H1 (cell line): ENCODE results near the gene FGGY. TPM values are rescaled to one million over a fixed set of nuclear protein-coding genes. Genes with fewer than 3 reads are reported as not detected.

Experiments
- CTCF ChIA-PET: fragments of 300-600 bp; sonication (Branson Sonifier 250); formaldehyde crosslinking; loops from one replicate; lab custom pipeline; 2021; ENCODE audit not compliant: partially characterized antibody; lab: Charles Lee
- POLR2A ChIA-PET: fragments of 300-600 bp; sonication (Branson Sonifier 250); formaldehyde crosslinking; loops from one replicate; lab custom pipeline; 2021; ENCODE audit warnings: inconsistent platforms; ENCODE audit not compliant: partially characterized antibody; lab: Charles Lee
- DNase-seq, 2 experiments: peaks; one replicate each; pipeline versions ENCODE4 v3.0.0 to v3.0.0-alpha.2; 2010 to 2022; ENCODE audit warnings: low spot score in 2 of 2, low read depth in 1 of 2, mixed read lengths in 1 of 2
- FAIRE-seq: peaks from 2 replicates; lab custom pipeline; 2011; peaks lifted over from hg19 to GRCh38; lab: Jason Lieb, UNC
- H2AFZ ChIP-seq: 2 replicates; pipeline ENCODE4 v1.8.1; 2012; ENCODE audit warnings: low read length, inconsistent platforms
- H2AK5ac ChIP-seq: 2 replicates; pipeline ENCODE4 v1.6.1; 2013; ENCODE audit warnings: low read depth, low read length
- H2BK120ac ChIP-seq: replicated peaks from 2 replicates; pipeline ENCODE3; 2013; ENCODE audit warnings: low read depth, low read length, inconsistent platforms
- H2BK12ac ChIP-seq: 2 replicates; pipeline ENCODE4 v1.6.1; 2013; ENCODE audit warnings: low read depth, low read length
- H2BK15ac ChIP-seq: 2 replicates; pipeline ENCODE4 v1.6.1; 2013; ENCODE audit warnings: low read length
- H2BK20ac ChIP-seq: 2 replicates; pipeline ENCODE4 v1.6.1; 2013; ENCODE audit warnings: low read length
- H2BK5ac ChIP-seq: 2 replicates; pipeline ENCODE4 v1.6.1; 2013; ENCODE audit warnings: low read depth, low read length
- H3K14ac ChIP-seq: 2 replicates; pipeline ENCODE4 v1.6.1; 2013; ENCODE audit warnings: inconsistent platforms; ENCODE audit not compliant: insufficient read length
- H3K18ac ChIP-seq: 2 replicates; pipeline ENCODE4 v1.6.1; 2013; ENCODE audit warnings: low read length; ENCODE audit errors: extremely low read depth
- H3K23ac ChIP-seq: 2 replicates; pipeline ENCODE4 v1.6.1; 2013; ENCODE audit warnings: inconsistent platforms; ENCODE audit not compliant: insufficient read length
- H3K23me2 ChIP-seq: 2 replicates; pipeline ENCODE4 v1.6.1; 2013; ENCODE audit warnings: low read depth, low read length
- H3K27ac ChIP-seq: 2 replicates; pipeline ENCODE4 v1.6.1; 2011; ENCODE audit warnings: low read depth, low read length, inconsistent platforms
- H3K27me3 ChIP-seq, 4 experiments: replicated peaks in 1 of 4; 1 replicate in 1 of 4; 2 replicates in 3 of 4; pipeline versions ENCODE4 v1.6.1 to v1.8.1; 2011 to 2013; ENCODE audit warnings: low read length in 3 of 4, mild to moderate bottlenecking in 3 of 4, inconsistent platforms in 2 of 4, mixed read lengths in 2 of 4, moderate library complexity in 1 of 4; ENCODE audit not compliant: control insufficient read depth in 3 of 4, insufficient read depth in 3 of 4; ENCODE audit errors: extremely low read depth in 1 of 4
- H3K36me3 ChIP-seq, 4 experiments: 2 replicates each; pipeline versions ENCODE4 v1.6.1 to v1.8.1; 2011 to 2013; ENCODE audit warnings: mild to moderate bottlenecking in 4 of 4, low read length in 3 of 4, moderate library complexity in 2 of 4, control low read depth in 1 of 4, inconsistent platforms in 1 of 4; ENCODE audit not compliant: insufficient read depth in 4 of 4, control insufficient read depth in 2 of 4
- H3K4ac ChIP-seq: replicated peaks from 2 replicates; pipeline ENCODE3; 2013; ENCODE audit warnings: low read length, low read depth, mixed read lengths, inconsistent platforms; ENCODE audit not compliant: insufficient read length
- H3K4me1 ChIP-seq, 4 experiments: replicated peaks in 1 of 4; 1 replicate in 1 of 4; 2 replicates in 3 of 4; pipeline versions ENCODE4 v1.6.1 to v1.8.1; 2011 to 2013; ENCODE audit warnings: low read length in 3 of 4, inconsistent platforms in 2 of 4, mixed read lengths in 1 of 4; ENCODE audit not compliant: insufficient read depth in 4 of 4, control insufficient read depth in 3 of 4
- H3K4me2 ChIP-seq, 2 experiments: 2 replicates each; pipeline versions ENCODE4 v1.6.1 to v1.8.1; 2011 to 2013; ENCODE audit warnings: low read depth in 2 of 2, low read length in 2 of 2, control low read depth in 1 of 2, inconsistent platforms in 1 of 2, mild to moderate bottlenecking in 1 of 2; ENCODE audit not compliant: insufficient read depth in 1 of 2
- H3K4me3 ChIP-seq, 4 experiments: fragments of 200-600, 300-600 bp in 1 of 4; sonication (generic), shearing (Covaris generic), sonication (Bioruptor Twin) in 1 of 4; 2 replicates each; pipeline versions ENCODE4 v1.5.1 to v1.8.1; 2011 to 2016; ENCODE audit warnings: low read length in 4 of 4, low read depth in 3 of 4, control low read depth in 2 of 4, inconsistent platforms in 2 of 4, mild to moderate bottlenecking in 2 of 4, mixed read lengths in 1 of 4, moderate library complexity in 1 of 4; ENCODE audit not compliant: insufficient read depth in 2 of 4; ENCODE audit errors: extremely low read depth in 1 of 4
- H3K56ac ChIP-seq: replicated peaks from 2 replicates; pipeline ENCODE3; 2013; ENCODE audit warnings: low read depth, mild to moderate bottlenecking, mixed read lengths, low read length, inconsistent platforms; ENCODE audit not compliant: insufficient read length
- H3K79me1 ChIP-seq: 2 replicates; pipeline ENCODE4 v1.6.1; 2013; ENCODE audit warnings: low read depth, low read length, control low read depth
- H3K79me2 ChIP-seq, 2 experiments: 2 replicates each; pipeline versions ENCODE4 v1.6.1 to v1.8.1; 2012 to 2013; ENCODE audit warnings: low read length in 2 of 2, mild to moderate bottlenecking in 2 of 2, inconsistent platforms in 1 of 2; ENCODE audit not compliant: insufficient read depth in 2 of 2, control insufficient read depth in 1 of 2
- H3K9ac ChIP-seq, 4 experiments: replicated peaks in 1 of 4; 1 replicate in 1 of 4; 2 replicates in 3 of 4; pipeline versions ENCODE4 v1.6.1 to v1.8.1; 2011 to 2013; ENCODE audit warnings: low read depth in 3 of 4, low read length in 3 of 4, control low read depth in 2 of 4, mild to moderate bottlenecking in 2 of 4, moderate library complexity in 2 of 4, inconsistent platforms in 1 of 4; ENCODE audit errors: extremely low read depth in 1 of 4
- H3K9me3 ChIP-seq, 2 experiments: 2 replicates each; pipeline versions ENCODE4 v1.6.1 to v1.8.1; 2012 to 2013; ENCODE audit warnings: mild to moderate bottlenecking in 2 of 2, moderate library complexity in 2 of 2, control low read depth in 1 of 2, inconsistent platforms in 1 of 2, low read depth in 1 of 2, low read length in 1 of 2, mixed read lengths in 1 of 2; ENCODE audit not compliant: insufficient read depth in 2 of 2
- H4K20me1 ChIP-seq, 2 experiments: replicated peaks in 1 of 2; 2 replicates each; pipeline versions ENCODE3 to v1.8.1; 2011 to 2013; ENCODE audit warnings: inconsistent platforms in 2 of 2, low read length in 2 of 2, mild to moderate bottlenecking in 1 of 2; ENCODE audit not compliant: insufficient read depth in 2 of 2, control insufficient read depth in 1 of 2
- H4K5ac ChIP-seq: 2 replicates; pipeline ENCODE4 v1.6.1; 2013; ENCODE audit warnings: low read length, low read depth, mixed read lengths, inconsistent platforms; ENCODE audit not compliant: insufficient read length
- H4K8ac ChIP-seq: 2 replicates; pipeline ENCODE4 v1.8.0; 2013; ENCODE audit warnings: mild to moderate bottlenecking, moderate library complexity, low read length, inconsistent platforms; ENCODE audit not compliant: insufficient read depth; ENCODE audit errors: extremely low read depth
- H4K91ac ChIP-seq: replicated peaks from 2 replicates; pipeline ENCODE3; 2013; ENCODE audit warnings: low read length, mixed read lengths, inconsistent platforms; ENCODE audit not compliant: insufficient read length
- SRF ChIP-seq: IDR thresholded peaks from 2 replicates; pipeline ENCODE4 v1.6.1; 2011; ENCODE audit warnings: mild to moderate bottlenecking, low read depth, low read length, moderate library complexity
- WGBS, 2 experiments: shearing (Covaris generic) in 1 of 2; methylation state at CpG; one replicate each; pipeline versions ENCODE4 v1.1.6 to v1.1.7; 2013 to 2015; ENCODE audit warnings: low lambda C conversion rate in 2 of 2, mixed read lengths in 2 of 2, inconsistent platforms in 1 of 2, low coverage in 1 of 2, missing lambda C conversion rate in 1 of 2; ENCODE audit not compliant: insufficient replicate concordance in 2 of 2, insufficient coverage in 1 of 2, insufficient read length in 1 of 2; ENCODE audit errors: extremely low coverage in 1 of 2, missing lambda C conversion rate in 1 of 2; 5-methylcytosine and 5-hydroxymethylcytosine counted together
- polyA plus RNA-seq, 7 experiments: library from polyadenylated mRNA; depleted of rRNA in 3 of 7; stranded (reverse) in 5 of 7; unstranded in 2 of 7; fragments of >200 nt in 5 of 7; fragments of 200-250 nt in 2 of 7; gene quantifications; 1 replicate in 5 of 7; 2 replicates in 1 of 7; 4 replicates in 1 of 7; pipeline versions ENCODE4 v1.2.1 to v1.2.3, GENCODE V29; 2011 to 2013; ENCODE audit warnings: missing spikeins in 2 of 7, mixed read lengths in 2 of 7
- total RNA-seq: library from RNA; stranded (reverse); fragmentation: NEBNext Ultra II Directional; extraction: Animal tissue kit (Norgen Biotek cat#: 25700); gene quantifications from 2 replicates; pipeline ENCODE4 v1.2.1, GENCODE V29; 2021

FGGY gene
- total and polyA plus RNA-seq, 2 of the 8 experiments (the other 6 are each of a cell fraction or from before 2014, with no cell fraction given): 10.3 to 12.5 TPM

DNA sequence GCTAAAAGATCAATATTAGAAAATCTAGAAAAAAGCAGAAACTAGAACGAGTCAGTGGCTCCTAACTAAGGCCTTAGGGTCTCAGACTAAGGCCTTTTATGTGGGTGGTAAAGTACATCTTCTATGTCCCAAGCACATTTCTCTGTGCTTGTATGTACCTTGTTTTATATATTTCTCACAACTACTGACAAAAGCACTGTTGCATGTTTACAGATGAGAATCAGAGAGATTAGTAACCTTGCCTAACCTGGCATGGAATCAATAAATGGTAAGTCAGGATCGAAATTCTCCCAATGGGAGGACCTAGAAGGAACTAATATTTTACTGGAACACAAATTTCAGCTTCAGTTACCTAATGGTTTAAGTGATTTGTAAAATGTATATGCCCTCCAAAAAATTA, 160.9 kb downstream of the FGGY start:
- Histone ChIP-seq H3K23ac (no peak overlapping the region), H3K27ac (no peak overlapping the region), H3K9ac (no peak overlapping the region), H2BK5ac (no peak overlapping the region), H4K8ac (no peak overlapping the region), H2BK120ac (no peak overlapping the region), H2BK15ac (no peak overlapping the region), H2AK5ac (no peak overlapping the region), H3K56ac (no peak overlapping the region), H2BK20ac (no peak overlapping the region), H3K4me2 (no peak overlapping the region), H2BK12ac (no peak overlapping the region), H3K79me2 (no peaks in the 10 kb centered on the region; a peak in 1 of 4 replicates), H3K4me1 (no peaks in the 10 kb centered on the region), H3K36me3 (peaks cover 0 to 3% (median 2%) of the 10 kb centered on the region in 4 experiments; a peak in 2 of 8 replicates), H4K5ac (no peak overlapping the region), H3K79me1 (no peaks in the 10 kb centered on the region), H2AFZ (no peak overlapping the region), H3K9me3 (peaks cover 11 to 18% of the 10 kb centered on the region in 2 experiments; a peak in 3 of 4 replicates), H3K4ac (no peak overlapping the region), H3K18ac (no peak overlapping the region), H3K14ac (no peak overlapping the region), H4K20me1 (no peaks in the 10 kb centered on the region), H3K27me3 (no peaks in the 10 kb centered on the region), H3K23me2 (no peaks in the 10 kb centered on the region), H3K4me3 (no peak overlapping the region), H4K91ac (no peak overlapping the region)
- no peak for FAIRE-seq
- POLR2A ChIA-PET: no interaction called here
- DNase-seq: no peak
- TF ChIP-seq SRF: no peak
- WGBS, 2 experiments: 94% methylated on average over 2 of the region's 2 CpGs; no CpG with 5 or more reads in 1 of the 2 experiments
- CTCF ChIA-PET: interaction anchor here (0.9 kb wide), 1 partner anchor 65 kb away, joined by 4 read pairs; no protein-coding TSS in a partner anchor
